ENCODE measurements around the gene MORN1. TPM values are rescaled to one million over a fixed set of nuclear protein-coding genes. Genes with fewer than 3 reads are reported as not detected.

The MORN1 gene
- total and polyA plus RNA-seq, 2 donors (not counting 3 experiments of a cell fraction or from before 2014, with no cell fraction given) = 4.3 to 6.4 TPM

- H2AFZ ChIP-seq (ENCODE audit: low read depth, low read length) = no peak overlapping the region
- no peaks in the 10 kb centered on the region for H3K9me1 ChIP-seq (replicated peaks; ENCODE audit: control insufficient read depth, extremely low read depth, insufficient read depth, low read length)
- intact Hi-C loops (cut with micrococcal nuclease) (no loop called here), dilution Hi-C loops (cut with MboI; ENCODE audit: extremely low pct_ligation_motif_present, low sequenced_read_pairs) (no loop called here)
- ChIA-PET CTCF (no interaction called here), POLR2A (no interaction called here)
- no peaks in the 10 kb centered on the region for H4K20me1 ChIP-seq (replicated peaks; ENCODE audit: control insufficient read depth, extremely low read depth, insufficient read depth, low read length)
- no peak overlapping the region for H3K4me3 ChIP-seq (replicated peaks in 1 of 3; ENCODE audit: insufficient read depth in 1 of 3, low read depth in 1 of 3, low read length in 3 of 3)
- peaks cover 0 to 2% of the 10 kb centered on the region in 2 experiments for H3K36me3 ChIP-seq (ENCODE audit: control insufficient read depth in 2 of 2, extremely low read depth in 1 of 2, insufficient read depth in 2 of 2, low read length in 2 of 2)
- peaks cover 73% of the 10 kb centered on the region for H3K79me2 ChIP-seq (ENCODE audit: control insufficient read depth, insufficient read depth, low read length)
- no TSS peak for BruUV-seq (replicated peaks)
- H3K27me3 ChIP-seq (ENCODE audit: control insufficient read depth in 2 of 2, insufficient read depth in 2 of 2, low read length in 2 of 2) = no peaks in the 10 kb centered on the region
- TF ChIP-seq POLR2A (IDR thresholded peaks at IDR 0.05; ENCODE audit: low read depth, low read length) (no peak), JUN (IDR thresholded peaks at IDR 0.05; ENCODE audit: borderline replicate concordance, insufficient read depth, insufficient read length, low read depth) (no peak), GATA2 (IDR thresholded peaks at IDR 0.05; ENCODE audit: insufficient read depth, insufficient read length, low read depth, low read length) (no peak), CTCF (IDR thresholded peaks at IDR 0.05; ENCODE audit: extremely low read depth in 1 of 2, insufficient read depth in 1 of 2, low read depth in 1 of 2, low read length in 2 of 2) (no peak), MAX (IDR thresholded peaks at IDR 0.05; ENCODE audit: insufficient read depth, insufficient read length) (no peak), EZH2 (IDR thresholded peaks at IDR 0.05; ENCODE audit: borderline replicate concordance, low read depth, low read length, severe bottlenecking) (no peak), MYC (IDR thresholded peaks at IDR 0.05; ENCODE audit: low read depth, low read length) (no peak), FOS (IDR thresholded peaks at IDR 0.05; ENCODE audit: borderline replicate concordance, insufficient read depth, low read length) (no peak), POLR2AphosphoS5 (IDR thresholded peaks at IDR 0.05; ENCODE audit: insufficient read depth, low read depth, low read length) (no peak)
- DNase-seq (ENCODE audit: low read depth, low spot score) (no peak), FAIRE-seq (no peak)
- H3K9me3 ChIP-seq (replicated peaks; ENCODE audit: control insufficient read depth, insufficient read depth, low read length) = no peaks in the 10 kb centered on the region
- peaks cover 15% of the 10 kb centered on the region for H3K4me1 ChIP-seq (ENCODE audit: control insufficient read depth, extremely low read depth, insufficient read depth, low read length)
- H3K9ac ChIP-seq (replicated peaks; ENCODE audit: extremely low read depth, insufficient read depth, low read length) = no peak overlapping the region
- H3K27ac ChIP-seq (ENCODE audit: insufficient read depth, low read depth, low read length) = no peak overlapping the region
- H3K4me2 ChIP-seq (ENCODE audit: insufficient read depth, low read length) = no peak overlapping the region
These were observed 108.6 kb downstream of the MORN1 start for GRCh38 chr1:2282556-2283270.
